Natural killer cell (primary cell): ENCODE measurements around the gene PLSCR4. TPM values are rescaled to one million over a fixed set of nuclear protein-coding genes. Genes with fewer than 3 reads are reported as not detected.

Source experiments
- ATAC-seq, 3 donors: fragments of 150-1000 bp in 2 of 3; fragments of 200-7000 bp in 1 of 3; cut with Tn5 transposase; 1 replicate in 1 of 3; 2 replicates in 2 of 3; pipeline ENCODE4 v1.10.0; 2021; ENCODE audit warnings: mild to moderate bottlenecking in 2 of 3, moderate library complexity in 2 of 3
- DNase-seq, 2 donors: peaks; one replicate each; pipeline versions ENCODE4 v3.0.0 to v3.0.0-alpha.2; 2013 to 2021; ENCODE audit warnings: mixed read lengths in 1 of 2
- H3K27ac ChIP-seq: one replicate; pipeline ENCODE4 v1.5.1; 2013; ENCODE audit warnings: mild to moderate bottlenecking, low read length
- H3K27me3 ChIP-seq: one replicate; pipeline ENCODE4 v1.6.1; 2013; ENCODE audit warnings: low read length; ENCODE audit not compliant: control insufficient read depth, insufficient read depth
- H3K36me3 ChIP-seq: one replicate; pipeline ENCODE4 v1.6.1; 2013; ENCODE audit warnings: low read length; ENCODE audit not compliant: control insufficient read depth, insufficient read depth
- H3K4me1 ChIP-seq: one replicate; pipeline ENCODE4 v1.6.1; 2013; ENCODE audit warnings: low read length; ENCODE audit not compliant: control insufficient read depth, insufficient read depth
- H3K4me3 ChIP-seq: one replicate; pipeline ENCODE4 v1.5.1; 2013; ENCODE audit warnings: low read length
- H3K9me3 ChIP-seq: one replicate; pipeline ENCODE4 v1.6.1; 2013; ENCODE audit warnings: low read length; ENCODE audit not compliant: control insufficient read depth, insufficient read depth
- H3K27ac Mint-ChIP-seq, 2 donors: one replicate each; pipeline ENCODE4 v1.8.0; 2022; ENCODE audit warnings: mild to moderate bottlenecking in 2 of 2, mixed read lengths in 2 of 2, moderate library complexity in 1 of 2
- H3K27me3 Mint-ChIP-seq, 2 donors: one replicate each; pipeline ENCODE4 v1.8.0; 2022; ENCODE audit warnings: low read depth in 2 of 2, mixed read lengths in 2 of 2
- H3K36me3 Mint-ChIP-seq: one replicate; pipeline ENCODE4 v1.8.0; 2022; ENCODE audit warnings: mixed read lengths
- H3K4me1 Mint-ChIP-seq, 2 donors: one replicate each; pipeline ENCODE4 v1.8.0; 2022; ENCODE audit warnings: mixed read lengths in 2 of 2
- H3K4me3 Mint-ChIP-seq: one replicate; pipeline ENCODE4 v1.8.0; 2022; ENCODE audit warnings: mild to moderate bottlenecking, moderate library complexity, mixed read lengths
- H3K9me3 Mint-ChIP-seq, 2 donors: one replicate each; pipeline ENCODE4 v1.8.0; 2022; ENCODE audit warnings: mixed read lengths in 2 of 2
- CTCF ChIP-seq: fragments of 200-600 bp; IDR thresholded peaks from one replicate; pipeline ENCODE4 v1.8.0; 2022; ENCODE audit warnings: antibody characterized with exemption
- WGBS: methylation state at CpG from one replicate; pipeline ENCODE4 v1.1.7; 2013; ENCODE audit warnings: missing lambda C conversion rate; ENCODE audit not compliant: insufficient coverage; 5-methylcytosine and 5-hydroxymethylcytosine counted together
- intact Hi-C: fragments of 100-400 bp; cut with micrococcal nuclease; formaldehyde crosslinking; loops from one replicate; pipeline ENCODE4 v1.14.2; 2022
- total RNA-seq, 4 donors: library from RNA; stranded (reverse); fragments of 120-200 nt in 1 of 4; gene quantifications; one replicate each; pipeline versions ENCODE4 v1.2.3 to v1.2.4, GENCODE V29; 2013 to 2022

The PLSCR4 gene
- total RNA-seq, 3 donors from 2014 or later (not counting 1 experiment from before 2014, with no cell fraction given) = 0.11 to 0.21 TPM; not detected in 1

DNA sequence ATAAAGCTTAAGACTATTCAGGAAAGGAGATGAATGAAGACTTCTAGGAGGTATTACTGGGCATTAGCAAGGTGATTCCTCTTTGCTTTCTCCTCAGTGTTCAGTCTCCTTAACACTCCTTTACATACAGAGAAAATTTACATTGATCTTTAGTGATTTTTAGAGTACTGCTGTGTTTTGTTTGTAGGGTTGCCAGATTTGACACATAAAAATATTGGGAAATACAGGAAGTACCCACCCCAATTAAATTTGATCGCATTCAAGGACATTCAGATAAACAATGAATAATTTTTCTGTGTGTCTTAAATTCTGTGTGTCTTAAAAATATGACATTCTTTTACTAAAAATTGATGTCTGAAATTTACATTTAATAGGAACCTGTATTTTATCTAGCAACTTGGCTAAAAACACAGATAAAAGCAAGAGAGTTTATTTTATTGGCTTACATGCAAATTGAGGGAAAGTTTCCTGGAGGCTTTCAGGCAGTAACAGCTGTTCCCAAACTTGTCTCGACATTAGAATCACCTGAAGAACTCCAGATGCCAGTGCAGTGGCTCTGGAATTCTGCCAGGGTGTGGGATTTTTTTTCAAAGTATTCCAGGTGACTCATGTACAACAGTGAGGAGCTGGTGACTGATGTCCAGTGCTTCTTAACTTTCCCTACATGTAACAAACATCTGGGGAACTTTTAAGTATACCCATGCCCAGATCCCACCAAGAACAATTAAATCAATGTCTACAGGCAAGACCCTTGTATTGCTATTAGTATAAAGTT, 66.5 kb downstream of the PLSCR4 start:
- H3K9me3 Mint-ChIP-seq = peaks cover 0 to 2% of the 10 kb centered on the region in 2 donors
- intact Hi-C loops = no loop called here
- Histone ChIP-seq H3K4me3 (no peak overlapping the region), H3K9me3 (no peaks in the 10 kb centered on the region), H3K27ac (no peak overlapping the region), H3K4me1 (no peaks in the 10 kb centered on the region), H3K27me3 (no peaks in the 10 kb centered on the region), H3K36me3 (no peaks in the 10 kb centered on the region)
- no peaks in the 10 kb centered on the region for H3K36me3 Mint-ChIP-seq
- no peak for TF ChIP-seq CTCF
- H3K27ac Mint-ChIP-seq = no peak overlapping the region
- WGBS = 83% methylated on average over 1 of the region's 2 CpGs
- peaks cover 0 to under 1% of the 10 kb centered on the region in 2 donors for H3K27me3 Mint-ChIP-seq
- ATAC-seq = no peak
- peaks cover 0 to 2% of the 10 kb centered on the region in 2 donors for H3K4me1 Mint-ChIP-seq
- DNase-seq = no peak
- no peak overlapping the region for H3K4me3 Mint-ChIP-seq

- Histone ChIP-seq H3K4me1 (no peaks in the 10 kb centered on the region), H3K27ac (no peak overlapping the region), H3K27me3 (no peaks in the 10 kb centered on the region), H3K36me3 (no peaks in the 10 kb centered on the region), H3K9me3 (no peaks in the 10 kb centered on the region), H3K4me3 (no peak overlapping the region)
- no peak overlapping the region for H3K4me3 Mint-ChIP-seq
- no peak for TF ChIP-seq CTCF
- H3K36me3 Mint-ChIP-seq = no peaks in the 10 kb centered on the region
- peaks cover 0 to 3% of the 10 kb centered on the region in 2 donors for H3K27me3 Mint-ChIP-seq
- H3K4me1 Mint-ChIP-seq = no peaks in the 10 kb centered on the region
- DNase-seq (no peak), ATAC-seq (no peak)
- no peak overlapping the region for H3K27ac Mint-ChIP-seq
- intact Hi-C loops = no loop called here
- H3K9me3 Mint-ChIP-seq = peaks cover 0 to 2% of the 10 kb centered on the region in 2 donors
- 88% methylated on average over 5 of the region's 5 CpGs for WGBS
Measured at GRCh38 chr3:146181216-146181615, 69.7 kb downstream of the PLSCR4 start.

- ATAC-seq (no peak), DNase-seq (no peak)
- Mint-ChIP-seq H3K4me1 (no peaks in the 10 kb centered on the region), H3K27ac (no peak overlapping the region), H3K9me3 (peaks cover 0 to 2% of the 10 kb centered on the region in 2 donors), H3K4me3 (no peak overlapping the region), H3K27me3 (peaks cover 0 to 3% of the 10 kb centered on the region in 2 donors), H3K36me3 (no peaks in the 10 kb centered on the region)
- H3K27ac ChIP-seq = no peak overlapping the region
- no peaks in the 10 kb centered on the region for H3K9me3 ChIP-seq
- intact Hi-C loops = no loop called here
- H3K4me3 ChIP-seq = no peak overlapping the region
- H3K36me3 ChIP-seq = no peaks in the 10 kb centered on the region
- no peaks in the 10 kb centered on the region for H3K4me1 ChIP-seq
- TF ChIP-seq CTCF = no peak
- 87% methylated on average over 6 of the region's 6 CpGs for WGBS
- H3K27me3 ChIP-seq = no peaks in the 10 kb centered on the region
Measured at GRCh38 chr3:146180376-146180775, 70.5 kb downstream of the PLSCR4 start.
